Fibroblast of lung (primary cell): ENCODE data around the gene MCTP2. TPM values are rescaled to one million over a fixed set of nuclear protein-coding genes. Genes with fewer than 3 reads are reported as not detected.

Source experiments
- DNase-seq, 2 donors: peaks; one replicate each; pipeline versions ENCODE4 v3.0.0 to v3.0.0-alpha.2; 2010; ENCODE audit warnings: low read depth in 2 of 2
- H2AFZ ChIP-seq: 2 replicates; pipeline ENCODE4 v1.5.1; 2012; ENCODE audit warnings: low read length, control low read depth, inconsistent platforms
- H3K27ac ChIP-seq: 2 replicates; pipeline ENCODE4 v1.5.1; 2011; ENCODE audit warnings: low read length, control low read depth; ENCODE audit not compliant: insufficient read depth
- H3K27me3 ChIP-seq: 2 replicates; pipeline ENCODE4 v1.5.1; 2011; ENCODE audit warnings: mild to moderate bottlenecking, low read length; ENCODE audit not compliant: control insufficient read depth, insufficient read depth
- H3K36me3 ChIP-seq: 2 replicates; pipeline ENCODE4 v1.5.1; 2011; ENCODE audit warnings: low read length; ENCODE audit not compliant: control insufficient read depth, insufficient read depth
- H3K4me1 ChIP-seq: 2 replicates; pipeline ENCODE4 v1.5.1; 2011; ENCODE audit warnings: low read length; ENCODE audit not compliant: control insufficient read depth, insufficient read depth; ENCODE audit errors: extremely low read depth
- H3K4me2 ChIP-seq: 2 replicates; pipeline ENCODE4 v1.5.1; 2011; ENCODE audit warnings: low read length, control low read depth; ENCODE audit not compliant: insufficient read depth; ENCODE audit errors: extremely low read depth
- H3K4me3 ChIP-seq, 4 experiments: fragments of 200-600 bp in 1 of 4; sonication (generic) in 1 of 4; replicated peaks in 1 of 4; 2 replicates each; pipeline ENCODE4 v1.5.1; 2011 to 2016; ENCODE audit warnings: low read length in 4 of 4, low read depth in 3 of 4, mild to moderate bottlenecking in 3 of 4, control low read depth in 2 of 4, inconsistent platforms in 1 of 4, mixed read lengths in 1 of 4; ENCODE audit not compliant: insufficient read depth in 1 of 4; ENCODE audit errors: control extremely low read depth in 1 of 4
- H3K79me2 ChIP-seq: 2 replicates; pipeline ENCODE4 v1.5.1; 2012; ENCODE audit warnings: mild to moderate bottlenecking, low read length, inconsistent platforms; ENCODE audit not compliant: control insufficient read depth, insufficient read depth
- H3K9ac ChIP-seq: 2 replicates; pipeline ENCODE4 v1.5.1; 2011; ENCODE audit warnings: mild to moderate bottlenecking, low read length, control low read depth; ENCODE audit not compliant: insufficient read depth
- H3K9me3 ChIP-seq: 2 replicates; pipeline ENCODE4 v1.5.1; 2012; ENCODE audit warnings: low read depth, low read length; ENCODE audit not compliant: control insufficient read depth, insufficient read depth
- H4K20me1 ChIP-seq: 2 replicates; pipeline ENCODE4 v1.5.1; 2011; ENCODE audit warnings: low read length; ENCODE audit not compliant: control insufficient read depth, insufficient read depth; ENCODE audit errors: extremely low read depth
- CTCF ChIP-seq, 2 donors: IDR thresholded peaks in 1 of 2; conservative IDR thresholded peaks in 1 of 2; 1 replicate in 1 of 2; 2 replicates in 1 of 2; pipeline ENCODE4 v1.5.1; 2011 to 2012; ENCODE audit warnings: low read length in 2 of 2, control low read depth in 1 of 2, inconsistent platforms in 1 of 2, low read depth in 1 of 2, mild to moderate bottlenecking in 1 of 2
- EZH2 ChIP-seq: IDR thresholded peaks from 2 replicates; pipeline ENCODE4 v1.5.1; 2012; ENCODE audit warnings: low read length, control low read depth, mild to moderate bottlenecking; ENCODE audit errors: missing control alignments
- polyA plus RNA-seq, 2 donors: library from polyadenylated mRNA; depleted of rRNA in 1 of 2; stranded (reverse) in 1 of 2; unstranded in 1 of 2; fragments of >200 nt; gene quantifications; 2 replicates each; pipeline ENCODE4 v1.2.1, GENCODE V29; 2011 to 2012; ENCODE audit warnings: missing spikeins in 1 of 2
- total RNA-seq: library from RNA; depleted of rRNA; stranded (reverse); fragments of >200 nt; gene quantifications from 2 replicates; pipeline ENCODE4 v1.2.1, GENCODE V29; 2014

Gene MCTP2
- total and polyA plus RNA-seq, 2 donors (not counting 1 experiment from before 2014, with no cell fraction given): 3.6 to 14.5 TPM

- DNase-seq: no peak
- TF ChIP-seq CTCF (conservative IDR thresholded peaks at IDR 0.05 in 1 of 2, IDR thresholded peaks at IDR 0.05 in 1 of 2; ENCODE audit: low read depth in 1 of 2, low read length in 2 of 2) (no peak), EZH2 (no peak)
- no peak overlapping the region for H3K4me2 ChIP-seq
- no peaks in the 10 kb centered on the region for H3K4me1 ChIP-seq
- no peak overlapping the region for H3K9ac ChIP-seq
- H3K79me2 ChIP-seq: no peaks in the 10 kb centered on the region
- H3K36me3 ChIP-seq: no peaks in the 10 kb centered on the region
- no peaks in the 10 kb centered on the region for H3K27me3 ChIP-seq
- H2AFZ ChIP-seq: no peak overlapping the region
- no peaks in the 10 kb centered on the region for H3K9me3 ChIP-seq
- no peak overlapping the region for H3K27ac ChIP-seq
- no peak overlapping the region for H3K4me3 ChIP-seq
- no peaks in the 10 kb centered on the region for H4K20me1 ChIP-seq
Observed at GRCh38 chr15:94366781-94367180, 135.4 kb downstream of the MCTP2 start.

GRCh38 chr15:94367726-94368535 is 136.6 kb downstream of the MCTP2 start:
- H3K36me3 ChIP-seq: no peaks in the 10 kb centered on the region
- H3K27me3 ChIP-seq: no peaks in the 10 kb centered on the region
- no peaks in the 10 kb centered on the region for H3K9me3 ChIP-seq
- peak in 1 of 2 donors; percentile 1 for DNase-seq
- no peak overlapping the region for H2AFZ ChIP-seq
- no peaks in the 10 kb centered on the region for H4K20me1 ChIP-seq
- TF ChIP-seq CTCF (conservative IDR thresholded peaks at IDR 0.05 in 1 of 2, IDR thresholded peaks at IDR 0.05 in 1 of 2; ENCODE audit: low read depth in 1 of 2, low read length in 2 of 2) (no peak), EZH2 (no peak)
- H3K79me2 ChIP-seq: no peaks in the 10 kb centered on the region
- H3K4me2 ChIP-seq: no peak overlapping the region
- H3K4me3 ChIP-seq: no peak overlapping the region
- no peaks in the 10 kb centered on the region for H3K4me1 ChIP-seq
- no peak overlapping the region for H3K9ac ChIP-seq
- H3K27ac ChIP-seq: no peak overlapping the region

- no peak overlapping the region for H3K9ac ChIP-seq
- peak; percentile 1 to 14 for DNase-seq
Observed at GRCh38 chr15:94370206-94370935, 139.0 kb downstream of the MCTP2 start.

More at GRCh38 chr15:94370206-94370935, 139.0 kb downstream of the MCTP2 start:
- H4K20me1 ChIP-seq: no peaks in the 10 kb centered on the region
- TF ChIP-seq EZH2 (no peak), CTCF (conservative IDR thresholded peaks at IDR 0.05 in 1 of 2, IDR thresholded peaks at IDR 0.05 in 1 of 2; ENCODE audit: low read depth in 1 of 2, low read length in 2 of 2) (no peak)
- no peaks in the 10 kb centered on the region for H3K79me2 ChIP-seq
- H3K9me3 ChIP-seq: no peaks in the 10 kb centered on the region
- H3K27me3 ChIP-seq: no peaks in the 10 kb centered on the region
- H3K4me1 ChIP-seq: no peaks in the 10 kb centered on the region
- H3K4me3 ChIP-seq: no peak overlapping the region
- no peak overlapping the region for H3K27ac ChIP-seq
- H2AFZ ChIP-seq: no peak overlapping the region
- H3K36me3 ChIP-seq: no peaks in the 10 kb centered on the region
- H3K4me2 ChIP-seq: no peak overlapping the region
